ENCODE results near the gene MRPL49.

DNA sequence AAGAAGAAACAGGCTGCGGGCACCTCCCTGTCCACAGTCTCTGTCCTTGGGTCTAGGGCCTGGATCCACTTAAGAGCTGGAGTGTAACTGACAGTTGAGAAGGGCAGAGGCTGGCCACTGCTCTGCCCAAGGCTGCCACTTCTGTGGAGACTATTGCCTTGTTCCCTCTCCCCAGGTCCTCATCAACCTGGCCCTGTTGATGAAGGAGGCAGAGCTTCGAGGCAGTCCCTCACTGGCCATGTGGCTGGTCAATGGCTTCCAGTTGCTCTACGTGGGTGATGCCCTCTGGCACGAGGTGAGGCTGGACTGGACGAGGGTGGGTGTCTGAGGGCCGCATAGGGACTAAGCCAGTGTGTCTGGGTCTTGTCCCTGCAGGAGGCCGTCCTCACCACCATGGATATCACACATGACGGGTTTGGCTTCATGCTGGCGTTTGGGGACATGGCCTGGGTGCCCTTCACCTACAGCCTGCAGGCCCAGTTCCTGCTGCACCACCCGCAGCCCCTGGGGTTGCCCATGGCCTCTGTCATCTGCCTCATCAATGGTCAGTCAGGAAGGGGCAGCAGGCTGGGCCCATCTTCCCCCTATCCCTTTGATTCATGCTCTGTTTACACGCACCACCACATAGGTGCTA lies 7.5 kb upstream of the MRPL49 start:
- no peak for TF ChIP-seq POLR2A (IDR thresholded peaks at IDR 0.05)
- TF ChIP-seq, protein P1, sequence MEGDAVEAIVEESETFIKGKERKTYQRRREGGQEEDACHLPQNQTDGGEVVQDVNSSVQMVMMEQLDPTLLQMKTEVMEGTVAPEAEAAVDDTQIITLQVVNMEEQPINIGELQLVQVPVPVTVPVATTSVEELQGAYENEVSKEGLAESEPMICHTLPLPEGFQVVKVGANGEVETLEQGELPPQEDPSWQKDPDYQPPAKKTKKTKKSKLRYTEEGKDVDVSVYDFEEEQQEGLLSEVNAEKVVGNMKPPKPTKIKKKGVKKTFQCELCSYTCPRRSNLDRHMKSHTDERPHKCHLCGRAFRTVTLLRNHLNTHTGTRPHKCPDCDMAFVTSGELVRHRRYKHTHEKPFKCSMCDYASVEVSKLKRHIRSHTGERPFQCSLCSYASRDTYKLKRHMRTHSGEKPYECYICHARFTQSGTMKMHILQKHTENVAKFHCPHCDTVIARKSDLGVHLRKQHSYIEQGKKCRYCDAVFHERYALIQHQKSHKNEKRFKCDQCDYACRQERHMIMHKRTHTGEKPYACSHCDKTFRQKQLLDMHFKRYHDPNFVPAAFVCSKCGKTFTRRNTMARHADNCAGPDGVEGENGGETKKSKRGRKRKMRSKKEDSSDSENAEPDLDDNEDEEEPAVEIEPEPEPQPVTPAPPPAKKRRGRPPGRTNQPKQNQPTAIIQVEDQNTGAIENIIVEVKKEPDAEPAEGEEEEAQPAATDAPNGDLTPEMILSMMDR (IDR thresholded peaks at IDR 0.05) = no peak
- no peak for TF ChIP-seq POLR2AphosphoS5 (IDR thresholded peaks at IDR 0.05)
